Sigmoid colon (tissue), 7 donors: Measurements from ENCODE around the gene TMEM106A. TPM values are rescaled to one million over a fixed set of nuclear protein-coding genes. Genes with fewer than 3 reads are reported as not detected.

Experiments
- DNase-seq: peaks from one replicate; pipeline ENCODE4 v3.0.0-alpha.2; 2019
- H3K27ac ChIP-seq, 4 donors: fragments of 200-600 bp; sonication (generic); one replicate each; pipeline ENCODE4 v1.5.1; 2016 to 2019; ENCODE audit warnings: mild to moderate bottlenecking in 1 of 4
- H3K27me3 ChIP-seq, 3 donors: fragments of 200-600 bp; sonication (generic); one replicate each; pipeline ENCODE4 v1.5.1; 2019; ENCODE audit warnings: mild to moderate bottlenecking in 1 of 3
- H3K36me3 ChIP-seq, 4 donors: fragments of 200-600 bp; sonication (generic); one replicate each; pipeline ENCODE4 v1.5.1; 2016 to 2019
- H3K4me1 ChIP-seq, 4 donors: fragments of 200-600 bp; sonication (generic); one replicate each; pipeline ENCODE4 v1.5.1; 2017 to 2019
- H3K4me3 ChIP-seq, 4 donors: fragments of 200-600 bp; sonication (generic); one replicate each; pipeline ENCODE4 v1.5.1; 2017 to 2019; ENCODE audit warnings: mild to moderate bottlenecking in 2 of 4, moderate library complexity in 1 of 4
- H3K9me3 ChIP-seq, 4 donors: fragments of 200-600 bp in 3 of 4; sonication (generic) in 3 of 4; one replicate each; pipeline versions ENCODE4 v1.5.1 to v1.6.1; 2013 to 2019
- CTCF ChIP-seq, 4 experiments: fragments of 450-650 bp in 3 of 4; fragments of 200-600 bp in 1 of 4; IDR thresholded peaks; one replicate each; pipeline ENCODE4 v1.5.1; 2016 to 2019; ENCODE audit warnings: antibody characterized with exemption in 4 of 4, mild to moderate bottlenecking in 3 of 4, moderate library complexity in 2 of 4
- EP300 ChIP-seq, 4 donors: sonication (generic); formaldehyde crosslinking; IDR thresholded peaks; one replicate each; pipeline ENCODE4 v1.6.1; 2017; ENCODE audit warnings: antibody characterized with exemption in 4 of 4
- POLR2A ChIP-seq, 2 donors: fragments of 450-650 bp; IDR thresholded peaks; one replicate each; pipeline ENCODE4 v1.6.1; 2016; ENCODE audit warnings: antibody characterized with exemption in 2 of 2, mild to moderate bottlenecking in 2 of 2, moderate library complexity in 2 of 2
- POLR2AphosphoS5 ChIP-seq, 4 donors: sonication (generic); formaldehyde crosslinking; IDR thresholded peaks; one replicate each; pipeline ENCODE4 v1.6.1; 2017; ENCODE audit warnings: antibody characterized with exemption in 4 of 4
- WGBS, 2 donors: extraction: QIAGEN DNeasy Blood & Tissue Kit; methylation state at CpG; one replicate each; pipeline ENCODE4 v1.1.7; 2013; 5-methylcytosine and 5-hydroxymethylcytosine counted together
- intact Hi-C: fragments of 100-400 bp; cut with DNase I; formaldehyde crosslinking; loops from one replicate; pipeline ENCODE4 v1.15.1; 2023
- polyA plus RNA-seq, 3 donors: library from polyadenylated mRNA; stranded (reverse); fragments of 200-250 nt; gene quantifications; one replicate each; pipeline ENCODE4 v1.2.3, GENCODE V29; 2013
- total RNA-seq, 4 donors: library from RNA; depleted of rRNA; stranded (reverse); fragments of >200 nt; gene quantifications; one replicate each; pipeline ENCODE4 v1.1.0, GENCODE V29; 2016
- donor health status: healthy with polysubstance abuse.
- donor health status: Bipolar disorder and iron deficiency.
- donor health status: healthy.

The TMEM106A gene
- total and polyA plus RNA-seq, 7 donors, result 2.4 to 9.4 (median 4.3) TPM

- DNase-seq, result peak; percentile 34
- no peak for TF ChIP-seq POLR2AphosphoS5 (IDR thresholded peaks at IDR 0.05)
- no peak for TF ChIP-seq EP300 (IDR thresholded peaks at IDR 0.05)
- TF ChIP-seq CTCF (IDR thresholded peaks at IDR 0.05), result no peak
- TF ChIP-seq POLR2A (IDR thresholded peaks at IDR 0.05), result no peak
- peaks cover 0 to 24% (median 10%) of the 10 kb centered on the region in 4 donors for H3K36me3 ChIP-seq
- H3K4me1 ChIP-seq, result peaks cover 0 to 16% (median 11%) of the 10 kb centered on the region in 4 donors
- 82 to 92% methylated on average over 4 of the region's 4 CpGs for WGBS, 2 donors
- no peaks in the 10 kb centered on the region for H3K27me3 ChIP-seq
- no peak overlapping the region for H3K4me3 ChIP-seq
- intact Hi-C loops, result no loop called here
- H3K9me3 ChIP-seq, result no peaks in the 10 kb centered on the region
- H3K27ac ChIP-seq, result no peak overlapping the region
These were observed 5.3 kb downstream of the TMEM106A start for GRCh38 chr17:43216762-43217613.

- peaks cover 0 to 24% (median 10%) of the 10 kb centered on the region in 4 donors for H3K36me3 ChIP-seq
- no peaks in the 10 kb centered on the region for H3K9me3 ChIP-seq
- no peaks in the 10 kb centered on the region for H3K27me3 ChIP-seq
- TF ChIP-seq EP300 (IDR thresholded peaks at IDR 0.05) (no peak), POLR2AphosphoS5 (IDR thresholded peaks at IDR 0.05) (no peak), POLR2A (IDR thresholded peaks at IDR 0.05) (no peak), CTCF (IDR thresholded peaks at IDR 0.05) (no peak)
- H3K4me3 ChIP-seq, result no peak overlapping the region
- H3K27ac ChIP-seq, result no peak overlapping the region
- no peak for DNase-seq
- H3K4me1 ChIP-seq, result peaks cover 0 to 9% (median 4%) of the 10 kb centered on the region in 4 donors
- 94 to 97% methylated on average over 2 of the region's 2 CpGs for WGBS, 2 donors
- intact Hi-C loops, result no loop called here
These were observed 6.0 kb downstream of the TMEM106A start for GRCh38 chr17:43217614-43218087.

- intact Hi-C loops, result no loop called here
- Histone ChIP-seq H3K4me3 (no peak overlapping the region), H3K9me3 (no peaks in the 10 kb centered on the region), H3K36me3 (peaks cover 0 to 24% (median 10%) of the 10 kb centered on the region in 4 donors), H3K4me1 (no peaks in the 10 kb centered on the region), H3K27ac (no peak overlapping the region), H3K27me3 (no peaks in the 10 kb centered on the region)
- TF ChIP-seq EP300 (IDR thresholded peaks at IDR 0.05) (no peak), CTCF (IDR thresholded peaks at IDR 0.05) (no peak), POLR2A (IDR thresholded peaks at IDR 0.05) (no peak), POLR2AphosphoS5 (IDR thresholded peaks at IDR 0.05) (no peak)
- WGBS, 2 donors, result 94 to 96% methylated on average over 2 of the region's 2 CpGs
- DNase-seq, result no peak
These were observed 7.3 kb downstream of the TMEM106A start for GRCh38 chr17:43219001-43219400.

GRCh38 chr17:43219746-43220380 lies 8.2 kb downstream of the TMEM106A start:
- no peaks in the 10 kb centered on the region for H3K27me3 ChIP-seq
- intact Hi-C loops, result no loop called here
- peak; percentile 24 for DNase-seq
- peaks cover 0 to 32% (median 10%) of the 10 kb centered on the region in 4 donors for H3K36me3 ChIP-seq
- no peak for TF ChIP-seq POLR2AphosphoS5 (IDR thresholded peaks at IDR 0.05)
- no peak for TF ChIP-seq EP300 (IDR thresholded peaks at IDR 0.05)
- no peak for TF ChIP-seq POLR2A (IDR thresholded peaks at IDR 0.05)
- no peak for TF ChIP-seq CTCF (IDR thresholded peaks at IDR 0.05)
- WGBS, 2 donors, result 77 to 80% methylated on average over 8 of the region's 8 CpGs
- no peak overlapping the region for H3K4me3 ChIP-seq
- no peak overlapping the region for H3K27ac ChIP-seq
- H3K4me1 ChIP-seq, result no peaks in the 10 kb centered on the region
- no peaks in the 10 kb centered on the region for H3K9me3 ChIP-seq
